Stimulated activated CD4-positive, alpha-beta T cell treated with anti-CD3 and anti-CD28 coated beads, TNF-alpha, amount 100 ng/mL, for 48 hours (primary cell): Measurements from ENCODE around the gene ZFHX2.
"Not testable (repeated sequence)": the region's sequence is repeated elsewhere in the genome, so short reads cannot be mapped to it uniquely, and the experiment has no call there.

Experiments
- DNase-seq, 3 donors: peaks; one replicate each; pipeline ENCODE4 v3.0.0-alpha.2; 2020; ENCODE audit warnings: low read depth in 3 of 3

Gene ZFHX2

DNA sequence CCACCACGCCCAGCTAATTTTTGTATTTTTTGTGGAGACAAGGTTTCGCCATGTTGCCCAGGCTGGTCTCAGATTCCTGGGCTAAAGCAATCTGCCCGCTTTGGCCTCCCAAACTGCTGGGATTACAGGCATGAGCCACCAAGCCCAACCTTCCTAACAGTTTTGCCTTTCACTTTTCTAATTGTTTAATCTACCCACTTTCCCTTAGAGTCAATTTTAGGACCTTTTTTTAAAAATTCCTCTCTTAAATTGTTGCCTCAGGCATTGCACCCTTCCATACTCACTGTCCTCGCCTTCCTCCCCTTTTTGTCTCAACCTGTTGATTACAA lies 11.5 kb downstream of the ZFHX2 start:
- DNase-seq, result no peak

DNA sequence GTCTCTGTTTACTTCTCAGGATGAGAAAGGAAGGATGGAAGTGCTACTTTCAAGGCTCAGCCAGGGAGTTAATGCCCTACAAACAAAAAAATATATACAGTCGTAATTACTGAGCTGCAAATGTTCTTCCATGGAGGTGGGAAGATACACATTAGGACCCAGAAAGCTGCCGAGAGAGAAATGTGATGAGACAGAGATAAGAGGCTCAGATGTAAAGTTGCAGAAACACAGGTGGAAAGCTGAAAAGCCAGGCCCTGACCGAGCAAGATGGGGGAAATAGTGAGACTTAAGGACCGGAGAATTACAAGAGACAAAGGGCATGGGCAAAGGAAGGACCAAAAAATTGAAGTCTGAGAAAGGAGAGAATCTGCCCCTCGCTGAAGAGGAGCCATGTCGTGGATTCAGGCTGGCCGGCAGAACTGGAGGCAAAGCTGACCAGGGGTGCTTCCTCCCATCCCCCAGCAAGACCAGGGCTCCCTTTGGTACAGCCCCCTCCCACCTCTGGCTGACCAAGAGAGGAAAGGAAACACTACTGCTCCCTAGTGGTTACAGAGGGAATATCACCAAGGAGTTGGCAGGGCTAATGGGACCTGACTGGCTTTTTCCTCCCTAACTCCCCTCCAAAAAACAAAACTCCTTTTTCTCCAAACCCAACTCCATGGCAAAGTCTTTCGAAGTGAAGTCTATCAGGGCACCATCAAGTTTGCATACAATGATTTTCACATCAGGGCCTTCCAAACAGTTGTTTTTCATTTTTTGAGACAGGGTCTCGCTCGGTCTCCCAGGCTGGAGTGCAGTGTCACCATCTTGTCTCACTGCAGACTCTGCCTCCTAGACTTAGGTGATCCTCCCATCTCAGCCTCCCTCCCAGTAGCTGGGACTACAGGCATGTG lies 12.1 kb downstream of the ZFHX2 start:
- DNase-seq, result peak in 1 of 3 donors; percentile 30

DNA sequence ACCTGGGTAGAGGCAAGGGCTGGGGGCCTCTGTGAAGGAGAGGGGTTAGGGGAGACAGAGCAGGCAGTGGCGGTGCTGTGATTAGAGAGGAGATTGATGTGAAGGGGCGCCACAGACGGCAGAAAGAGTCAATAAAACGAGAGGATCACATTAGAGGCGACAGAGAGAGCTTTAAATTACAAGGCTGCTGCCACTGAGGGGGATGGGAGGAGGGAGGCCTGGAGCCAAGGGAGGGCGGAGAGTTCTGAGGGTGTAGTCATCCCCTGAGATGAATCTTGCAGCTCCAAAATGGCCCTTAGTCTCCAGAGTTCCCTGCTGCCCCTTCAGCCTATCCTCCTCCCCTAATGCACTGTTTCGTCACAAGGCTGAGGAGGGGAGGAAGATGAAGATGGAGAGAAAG lies 12.8 kb downstream of the ZFHX2 start:
- no peak for DNase-seq

DNA sequence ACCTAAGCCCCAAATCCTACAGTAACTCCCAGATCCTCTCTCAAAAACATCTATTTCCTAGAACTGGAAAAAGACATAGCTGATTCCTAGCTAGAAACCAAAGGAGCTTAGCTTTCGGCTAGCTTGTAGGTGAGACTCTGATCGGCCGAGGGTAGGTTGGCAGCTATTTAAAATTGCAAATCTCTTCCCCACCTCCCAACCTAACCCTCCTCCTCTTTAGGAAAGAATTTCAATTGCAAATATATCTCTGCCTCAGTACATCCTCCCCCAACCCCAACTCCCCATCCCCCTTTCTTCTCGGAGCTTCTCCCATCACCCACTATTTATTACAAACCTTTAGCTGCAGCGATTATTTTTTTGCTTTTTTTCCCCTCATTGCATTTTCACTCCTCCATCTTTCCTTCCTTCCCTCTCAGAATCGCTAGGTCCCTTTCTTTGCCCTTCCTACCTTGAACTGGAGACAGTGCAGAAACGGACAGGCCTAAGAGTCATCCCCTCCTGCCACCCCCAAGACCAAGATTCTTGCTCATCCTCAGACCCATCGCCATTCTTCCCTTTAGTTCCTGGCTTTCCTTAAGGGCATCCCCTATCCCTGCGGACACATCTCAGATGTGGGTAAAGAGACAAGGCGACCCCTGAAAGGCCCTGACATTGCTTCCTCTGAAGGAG lies 13.4 kb downstream of the ZFHX2 start:
- no peak for DNase-seq

DNA sequence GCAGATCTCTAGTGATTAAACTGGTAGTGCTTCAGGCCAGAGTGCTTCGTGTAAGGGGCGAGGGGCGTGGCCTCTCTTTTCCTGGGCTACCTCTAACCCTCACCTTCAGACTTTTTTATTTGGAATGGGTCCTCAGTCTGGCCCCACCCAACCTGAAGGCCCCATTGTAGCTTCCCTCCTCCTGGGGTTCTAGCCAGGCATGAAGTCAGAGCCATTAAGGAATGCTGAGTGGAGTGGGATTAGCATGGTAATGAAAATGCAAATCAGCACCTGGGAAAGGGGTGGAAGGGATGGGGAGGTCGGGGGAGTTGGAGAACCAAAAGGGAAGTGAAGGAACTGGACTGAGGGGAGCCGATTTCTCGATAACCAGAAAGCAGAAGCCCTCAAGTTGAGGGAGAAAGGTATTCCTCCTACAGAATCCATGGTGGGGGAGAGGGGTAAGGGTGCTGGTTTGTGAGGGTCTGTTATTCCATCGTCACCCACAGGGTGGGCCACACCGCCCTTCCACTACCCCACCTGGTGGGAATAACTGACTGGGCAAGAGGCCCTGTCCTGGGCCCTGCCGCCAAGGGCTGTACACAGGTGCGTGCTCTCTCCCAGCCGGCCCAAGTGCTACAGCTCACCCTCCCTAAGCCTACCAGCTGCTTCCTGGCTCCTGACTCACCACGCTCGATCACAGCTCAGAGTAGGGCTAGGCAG lies 14.1 kb downstream of the ZFHX2 start:
- DNase-seq, result no peak

DNA sequence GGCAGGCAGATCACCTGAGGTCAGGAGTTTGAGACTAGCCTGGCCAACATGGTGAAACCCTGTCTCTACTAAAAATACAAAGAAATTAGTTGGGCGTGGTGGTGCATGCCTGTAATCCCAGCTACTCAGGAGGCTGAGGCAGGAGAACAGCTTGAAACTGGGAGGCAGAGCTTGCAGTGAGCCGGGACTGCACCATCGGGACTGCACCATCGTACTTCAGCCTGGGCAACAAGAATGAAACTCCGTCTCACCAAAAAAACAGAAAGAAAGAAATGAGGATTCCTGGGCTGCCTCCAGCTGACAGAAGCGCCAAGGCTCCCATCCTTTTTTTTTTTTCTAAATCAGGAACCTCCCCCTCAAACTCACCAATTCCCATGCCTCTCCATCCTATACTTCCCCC lies 14.7 kb downstream of the ZFHX2 start:
- not testable (repeated sequence) for DNase-seq

DNA sequence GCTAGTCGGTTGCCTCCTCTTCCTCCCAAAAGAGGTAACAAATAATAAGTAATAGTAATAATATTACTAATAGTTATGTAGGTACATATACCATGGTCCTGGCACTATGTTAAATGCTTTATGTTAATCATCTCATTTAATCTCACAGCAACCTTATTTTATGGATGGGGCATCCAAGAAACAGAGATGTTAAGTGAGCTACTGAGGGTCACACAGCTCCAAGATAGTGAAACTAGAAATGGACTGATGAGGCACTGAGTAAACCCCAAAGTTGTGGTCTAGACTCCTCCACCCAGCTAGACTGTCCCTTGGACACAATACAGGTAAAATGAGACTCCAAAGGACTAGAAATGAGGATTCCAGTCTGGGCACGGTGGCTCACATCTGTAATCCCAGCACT lies 15.1 kb downstream of the ZFHX2 start:
- DNase-seq, result no peak

DNA sequence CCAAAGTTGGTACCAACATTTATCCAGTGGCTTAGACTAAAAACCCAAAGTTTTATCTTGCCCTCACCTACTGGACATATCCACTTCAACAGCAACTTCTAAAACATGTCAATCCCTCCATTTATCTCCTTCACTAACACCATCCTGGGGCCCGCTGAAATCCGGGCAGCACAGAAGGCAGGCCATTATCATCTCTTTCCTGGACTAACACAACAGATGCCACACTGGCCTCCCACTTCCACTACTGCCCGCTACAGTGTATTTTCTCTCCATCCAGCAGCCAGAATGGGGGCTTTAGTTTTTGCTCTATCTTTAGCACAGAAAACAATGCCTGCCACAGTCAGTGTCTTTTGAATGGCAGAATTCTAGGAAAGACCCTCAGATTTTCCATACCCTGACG lies 15.6 kb downstream of the ZFHX2 start:
- no peak for DNase-seq

DNA sequence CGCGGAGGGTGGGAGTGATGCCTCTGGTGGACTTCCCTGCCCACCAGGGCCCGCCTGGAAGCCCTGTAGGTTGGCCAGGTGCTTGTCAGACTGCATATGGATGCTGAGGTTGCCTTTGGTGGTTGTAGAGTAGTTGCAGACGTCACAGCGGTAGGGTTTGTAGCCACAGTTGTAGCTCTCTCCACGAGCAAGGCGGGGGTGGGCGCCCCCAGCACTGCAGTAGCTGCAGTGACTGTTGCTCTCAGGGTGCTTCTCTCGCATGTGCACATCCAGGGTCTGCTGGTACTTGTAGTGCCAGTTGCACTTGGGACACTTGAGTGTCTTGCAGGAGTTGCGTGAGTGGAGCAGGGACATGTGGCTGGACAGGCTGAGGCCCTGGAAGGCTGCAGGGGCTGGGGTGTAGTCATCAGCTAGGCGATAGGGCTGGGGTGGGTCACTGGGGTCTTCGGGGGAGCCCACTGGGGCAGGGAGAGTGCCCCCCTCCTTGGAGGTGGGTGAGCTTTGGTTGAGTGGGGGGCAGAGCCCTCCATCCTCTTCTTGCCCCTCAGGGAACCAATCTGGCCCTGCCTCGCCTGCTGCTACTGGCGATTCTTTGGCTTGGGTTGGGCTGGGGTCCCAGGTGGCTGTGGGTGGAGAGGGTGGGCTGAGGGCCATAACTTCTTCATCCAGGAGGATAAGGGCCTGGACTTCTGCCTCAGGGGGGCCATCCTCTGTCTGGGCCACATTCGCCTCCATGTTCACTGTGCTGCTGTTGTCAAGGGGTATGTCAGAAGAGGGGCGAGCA lies 17.7 kb downstream of the ZFHX2 start:
- no peak for DNase-seq

DNA sequence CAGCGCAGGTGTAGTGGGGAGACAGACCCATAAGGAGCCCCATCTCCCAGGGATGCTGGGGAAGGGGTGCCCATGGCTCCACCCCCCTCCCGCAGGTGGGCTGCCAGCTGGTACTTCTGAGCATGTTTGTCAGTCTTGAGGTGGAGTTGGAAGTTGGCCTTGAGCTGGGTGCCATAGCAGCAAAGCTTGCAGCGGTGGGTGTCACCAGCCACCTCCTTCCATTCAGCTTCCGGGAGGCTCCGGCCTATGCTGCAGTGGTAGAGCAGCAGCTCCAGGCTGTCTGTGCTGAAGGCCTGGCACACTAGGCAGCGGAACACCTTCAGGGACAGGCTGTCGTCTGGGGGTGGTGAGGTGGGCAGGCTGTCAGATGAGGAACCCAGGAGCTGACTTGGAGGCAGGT lies 18.9 kb downstream of the ZFHX2 start:
- no peak for DNase-seq

DNA sequence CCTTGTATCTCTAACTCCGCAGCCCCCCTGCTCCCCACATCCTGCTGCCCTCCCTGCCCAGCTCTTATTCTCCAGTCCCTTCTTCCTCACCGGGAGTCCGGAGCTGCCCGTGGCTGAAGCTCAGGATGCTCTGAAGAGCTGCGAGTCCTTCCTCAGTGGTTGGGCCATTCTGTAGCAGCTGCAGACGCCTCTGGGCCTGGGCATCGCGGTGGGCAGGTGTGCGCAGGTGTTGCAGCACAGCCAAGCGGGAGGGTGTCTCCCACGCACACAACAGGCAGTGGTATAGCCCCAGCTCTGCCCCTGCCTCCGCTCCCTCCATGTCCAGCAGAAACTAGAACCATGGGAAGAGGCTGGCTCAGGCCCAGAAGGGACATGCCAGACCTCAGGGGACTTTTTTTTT lies 20.2 kb downstream of the ZFHX2 start:
- DNase-seq, result no peak

DNA sequence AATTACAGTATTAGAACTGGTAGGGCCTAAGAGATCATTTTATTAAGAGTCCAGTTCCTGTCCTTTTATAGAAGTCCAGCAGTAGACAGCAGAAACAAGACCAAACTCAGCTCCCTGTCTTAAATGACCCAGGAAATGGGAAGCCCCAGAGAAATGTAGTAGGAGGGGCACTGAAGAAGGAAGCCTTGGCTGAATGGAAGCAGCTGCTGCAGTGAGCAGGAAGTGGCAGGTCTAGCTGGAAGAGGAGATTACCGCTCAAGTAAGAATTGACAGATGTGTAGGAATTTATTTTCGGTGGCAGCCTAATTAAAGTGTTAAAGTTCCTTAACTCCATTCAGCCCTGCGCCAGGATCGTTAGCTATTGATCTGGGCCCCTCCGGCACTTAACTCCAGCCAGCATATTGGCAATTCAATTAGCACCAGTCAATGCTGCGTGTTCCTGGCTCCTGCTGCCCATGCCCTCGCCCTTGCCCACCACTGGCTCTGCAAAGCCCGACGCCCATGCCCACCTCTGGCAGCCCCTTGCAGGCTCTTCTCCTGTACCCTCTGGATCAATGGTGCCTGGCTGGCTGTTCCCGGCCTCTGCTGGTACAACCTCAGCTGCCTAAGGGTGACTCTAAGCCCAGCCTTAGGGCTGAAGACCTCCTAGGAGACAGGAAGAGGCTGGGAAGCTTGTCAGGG lies 21.1 kb downstream of the ZFHX2 start:
- DNase-seq, result no peak

DNA sequence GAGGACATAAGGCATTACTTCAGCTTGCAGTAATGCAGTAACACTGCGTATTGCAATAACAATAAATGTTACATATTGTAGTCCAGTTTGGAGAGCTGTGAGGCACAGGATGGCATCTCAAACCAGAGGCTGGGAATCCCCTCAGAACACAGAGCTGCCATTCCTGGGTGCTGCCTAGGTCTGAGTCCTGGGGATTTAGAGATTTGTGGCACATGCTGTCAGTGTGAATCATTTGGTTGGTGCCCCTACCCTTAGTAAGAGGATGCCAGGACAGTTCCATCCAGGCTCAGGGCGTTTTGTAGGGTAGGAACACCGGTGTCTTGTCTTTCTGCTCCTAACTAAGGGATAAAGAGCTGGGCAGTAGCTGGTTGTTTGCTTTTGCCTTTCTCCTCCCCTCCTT lies 22.5 kb downstream of the ZFHX2 start:
- no peak for DNase-seq

DNA sequence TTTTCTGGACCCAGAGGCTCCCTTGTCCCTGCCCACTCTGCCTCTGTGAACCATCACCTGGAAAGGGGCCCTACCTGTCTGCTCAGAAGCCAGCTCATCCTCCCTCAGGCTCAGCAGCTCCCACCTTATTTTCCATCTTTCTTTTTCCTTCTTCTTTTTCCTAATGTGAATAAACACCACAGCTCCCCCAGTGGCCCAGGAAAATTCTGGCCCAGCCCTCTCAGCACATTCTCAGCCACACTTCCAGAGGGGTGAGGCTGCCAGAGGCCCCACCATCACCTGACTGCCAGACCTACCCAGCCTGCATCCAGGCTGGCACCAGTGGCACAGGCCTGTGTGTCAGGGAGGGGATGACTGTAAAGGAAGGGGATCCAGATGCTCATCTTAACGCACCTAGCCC lies 23.0 kb downstream of the ZFHX2 start:
- no peak for DNase-seq

DNA sequence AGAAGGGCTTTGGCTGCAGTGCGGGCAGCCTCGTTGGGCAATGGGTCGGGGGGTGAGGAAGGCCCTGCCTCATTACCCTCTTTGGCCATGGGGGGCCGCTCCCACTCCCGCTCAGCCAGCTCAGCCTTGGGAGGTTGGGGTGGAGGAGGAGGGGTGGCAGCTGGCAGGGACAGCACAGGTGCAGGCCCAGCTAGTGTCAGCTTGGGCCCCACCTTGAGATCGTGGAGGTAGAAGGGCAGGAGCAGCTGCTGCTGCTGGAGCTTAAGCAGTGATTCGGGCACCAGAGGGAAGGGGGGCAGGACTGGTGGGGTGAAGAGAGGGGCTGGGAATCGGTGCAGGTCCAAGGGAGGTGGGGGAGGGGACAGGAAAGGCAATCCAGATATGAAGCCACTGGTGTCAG lies 26.0 kb downstream of the ZFHX2 start:
- no peak for DNase-seq

DNA sequence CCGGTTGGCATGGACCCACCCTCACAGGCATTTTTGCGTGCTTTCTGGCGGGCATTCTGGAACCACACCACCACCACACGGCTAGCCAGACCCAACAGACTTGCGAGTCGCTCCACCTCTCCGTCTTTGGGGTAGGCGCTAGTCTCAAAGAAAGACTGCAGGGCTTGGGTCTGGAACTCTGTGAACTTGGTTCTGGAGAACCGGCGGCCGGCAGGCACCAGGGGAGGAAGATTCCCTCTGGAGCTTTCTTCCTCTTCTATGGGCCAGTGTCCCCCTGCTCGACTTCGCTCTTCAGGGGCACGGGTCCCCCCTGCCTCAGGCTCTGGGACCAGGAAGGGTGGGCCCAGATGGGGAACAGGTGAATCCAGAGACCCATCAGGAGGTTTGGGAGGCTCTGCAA lies 26.6 kb downstream of the ZFHX2 start:
- no peak for DNase-seq

DNA sequence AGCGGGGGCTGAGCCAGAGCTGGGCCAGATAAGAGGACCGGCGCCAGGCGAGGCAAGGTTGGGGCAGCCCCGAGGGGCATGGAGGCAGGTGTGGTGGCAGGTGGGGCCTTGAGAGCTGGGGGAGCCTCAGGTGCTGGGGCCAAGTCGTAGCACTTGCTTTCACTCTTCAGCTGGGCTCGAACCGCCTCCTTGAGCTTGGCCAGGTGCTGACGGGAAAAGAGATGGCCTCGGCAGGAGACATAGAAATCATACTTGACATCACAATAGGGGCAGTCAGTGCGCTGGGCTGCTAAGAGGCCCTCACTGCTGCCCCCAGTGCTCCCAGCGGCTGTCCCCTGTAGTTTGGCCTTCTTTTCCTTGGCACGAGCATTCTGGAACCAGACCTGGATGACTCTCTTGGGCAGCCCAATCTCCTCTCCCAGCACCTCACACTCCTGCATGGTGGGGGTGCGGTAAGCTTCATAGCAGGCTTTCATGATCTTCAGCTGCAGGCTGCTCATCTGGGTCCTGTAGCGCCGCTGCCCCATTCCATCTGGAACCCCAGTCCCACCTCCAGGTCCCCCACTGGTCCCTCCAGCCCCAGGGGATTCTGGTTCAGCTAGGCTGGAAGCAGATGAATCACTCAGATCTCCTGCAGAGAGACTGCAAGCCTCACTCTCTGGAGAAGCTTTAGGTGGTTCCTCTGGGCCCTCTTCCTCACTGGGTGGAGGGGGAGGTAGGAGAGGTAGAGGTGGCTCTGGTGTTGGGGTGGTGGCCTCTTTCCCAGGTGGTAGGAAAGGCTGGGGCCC lies 28.1 kb downstream of the ZFHX2 start:
- DNase-seq, result no peak

DNA sequence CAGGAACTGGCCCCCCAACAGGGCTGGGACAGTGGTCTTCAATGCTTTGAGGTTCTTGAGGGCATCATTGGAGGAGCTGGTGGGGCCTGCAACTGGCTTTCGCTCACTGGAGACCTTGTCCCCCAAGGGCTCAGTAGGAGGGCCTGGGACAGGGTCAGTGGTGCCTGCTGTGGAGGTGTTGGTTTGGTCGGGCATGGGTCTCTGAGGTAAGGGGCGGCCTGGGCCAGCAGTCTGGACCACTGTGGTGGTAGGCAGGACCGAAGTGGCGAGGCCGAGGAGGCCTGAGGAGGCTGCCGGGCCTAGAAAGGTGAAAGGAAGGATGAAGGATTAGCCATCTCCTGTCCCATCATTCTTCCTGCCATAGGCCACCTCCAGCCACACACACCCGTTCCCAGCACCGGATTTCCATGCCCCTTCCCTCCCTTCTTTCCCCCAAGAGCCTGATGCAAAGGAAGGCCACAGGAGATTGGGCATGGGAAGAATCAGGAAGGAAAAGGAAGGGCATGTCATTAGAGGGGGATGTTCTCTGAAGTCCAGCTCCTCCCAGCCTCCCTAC lies 28.8 kb downstream of the ZFHX2 start:
- DNase-seq, result no peak

DNA sequence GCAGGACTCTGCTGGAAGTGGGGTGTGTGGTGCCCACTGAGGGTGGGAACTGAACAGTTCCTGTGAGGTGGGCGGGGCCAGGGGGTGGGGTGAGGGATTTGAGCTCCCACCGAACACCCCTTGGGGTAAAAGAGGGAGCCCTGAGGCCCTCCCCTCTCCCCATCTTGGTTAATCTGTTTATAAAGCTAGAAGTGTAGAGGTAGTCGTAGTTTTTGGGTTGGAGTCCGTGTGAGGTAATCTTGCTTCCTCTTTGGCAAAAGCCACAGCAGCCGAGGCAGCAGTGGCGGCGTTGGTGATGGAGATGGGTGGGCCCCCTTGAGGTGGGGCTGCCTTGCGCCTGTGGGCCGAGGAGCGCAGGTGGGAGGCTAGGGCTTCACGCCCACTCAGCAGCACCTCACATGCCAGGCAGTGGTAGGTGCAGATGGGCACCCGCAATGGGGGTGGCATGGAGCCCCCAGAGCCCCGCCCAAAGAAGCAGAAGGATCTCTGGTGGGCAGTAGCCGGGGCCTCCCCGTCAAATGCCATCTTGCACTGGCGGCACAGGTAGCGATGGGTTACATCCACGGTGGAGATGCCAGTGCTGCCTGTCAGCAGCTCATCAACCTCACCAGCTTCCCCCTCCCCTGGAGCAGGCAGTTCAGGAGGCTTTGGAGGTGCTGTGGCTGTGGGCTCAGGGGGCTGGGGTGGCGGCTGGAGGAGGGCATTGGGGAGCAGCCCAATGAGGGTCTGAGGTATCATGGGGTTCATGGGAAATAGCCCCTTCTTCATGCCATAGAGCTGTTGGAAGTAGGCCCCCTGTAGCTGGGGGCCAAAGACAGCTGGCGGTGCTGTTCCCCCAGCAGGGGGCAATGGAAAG lies 29.6 kb downstream of the ZFHX2 start:
- DNase-seq, result no peak
